ENCODE results near the gene ARHGAP23. TPM values are rescaled to one million over a fixed set of nuclear protein-coding genes. Genes with fewer than 3 reads are reported as not detected.
"Not testable (repeated sequence)": the region's sequence is repeated elsewhere in the genome, so short reads cannot be mapped to it uniquely, and the experiment has no call there.

Gene ARHGAP23
- total RNA-seq, 2 experiments from 2014 or later, result 1.3 to 1.4 TPM

DNA sequence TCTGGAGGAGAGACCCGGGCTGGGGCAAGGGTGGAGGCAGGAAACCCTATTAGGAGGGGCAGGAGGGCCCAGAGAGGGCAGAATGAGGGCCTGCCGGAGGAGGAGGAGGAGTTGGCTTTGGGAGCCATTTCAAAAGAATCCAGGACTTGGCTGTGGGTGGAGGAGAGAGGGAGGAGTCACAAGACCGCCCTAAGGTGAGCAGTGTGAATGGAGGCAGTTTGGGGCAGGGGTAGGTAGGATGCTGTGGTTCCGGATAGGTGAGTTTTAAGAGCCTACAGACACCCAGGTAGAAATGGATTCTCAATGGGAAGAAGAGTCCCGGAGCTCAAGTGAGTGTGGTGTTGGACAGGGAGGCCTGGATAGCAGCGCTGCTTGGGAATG lies 80.3 kb downstream of the ARHGAP23 start:
- ChIA-PET POLR2A (no interaction called here), CTCF (interaction anchor here (0.6 to 1.6 kb wide), 8 partner anchors 18 to 159 kb away, joined by 3 to 6 read pairs (median 3); no protein-coding TSS in a partner anchor)
- Mint-ChIP-seq H3K27ac (no peak overlapping the region), H3K4me3 (no peak overlapping the region), H3K27me3 (peaks cover 39% of the 10 kb centered on the region), H3K36me3 (no peaks in the 10 kb centered on the region), H3K4me1 (ENCODE audit: low read depth) (peaks cover 9% of the 10 kb centered on the region), H3K9me3 (no peaks in the 10 kb centered on the region)
- intact Hi-C loops (cut with micrococcal nuclease), result no loop called here
- no peak for DNase-seq

DNA sequence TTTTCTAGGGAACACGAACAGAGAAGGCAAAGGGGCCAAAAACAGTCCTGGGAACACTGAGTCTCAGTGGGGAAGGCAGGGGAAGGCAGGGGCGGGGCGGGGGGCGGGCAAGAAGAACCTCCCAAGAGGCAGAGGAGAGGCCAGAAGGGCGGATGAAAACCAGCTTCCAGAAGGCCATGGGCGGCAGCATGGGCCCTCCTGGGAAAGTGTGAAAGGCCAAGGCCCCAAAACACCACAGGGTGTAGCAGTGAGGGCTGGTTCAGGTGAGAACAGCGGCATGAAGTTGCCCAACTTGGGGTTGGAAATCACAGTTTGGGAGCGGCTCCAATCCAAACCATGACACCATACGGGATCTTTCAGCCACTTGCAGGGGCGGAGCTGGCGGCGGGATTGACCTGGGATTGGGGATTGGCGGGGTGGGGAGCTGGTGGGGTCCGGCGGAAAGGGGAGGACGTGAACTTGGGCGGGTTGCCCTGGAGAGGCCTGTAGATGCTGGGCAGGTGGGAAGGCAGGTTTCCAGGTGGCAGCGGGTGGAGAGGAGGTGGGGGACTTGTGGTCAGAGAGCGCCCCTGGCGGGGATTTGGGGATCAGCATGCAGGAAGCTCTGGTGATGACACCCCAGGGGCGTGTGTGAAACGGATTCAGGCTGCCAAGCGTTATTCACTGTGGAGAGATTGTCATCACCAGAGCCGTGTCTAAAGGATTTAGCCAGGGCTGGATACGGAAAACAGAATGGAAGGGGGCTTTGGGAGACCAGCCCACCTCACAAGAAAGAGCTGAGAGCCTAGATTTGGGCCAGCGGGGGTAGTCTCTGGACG lies 80.9 kb downstream of the ARHGAP23 start:
- H3K27ac Mint-ChIP-seq, result no peak overlapping the region
- no peaks in the 10 kb centered on the region for H3K9me3 Mint-ChIP-seq
- CTCF ChIA-PET, result interaction anchor here (0.6 to 2.2 kb wide), 13 partner anchors 17 to 160 kb away, joined by 3 to 13 read pairs (median 4); no protein-coding TSS in a partner anchor
- no peaks in the 10 kb centered on the region for H3K36me3 Mint-ChIP-seq
- H3K4me3 Mint-ChIP-seq, result peak overlapping the region; percentile 71
- H3K4me1 Mint-ChIP-seq (ENCODE audit: low read depth), result peaks cover 9% of the 10 kb centered on the region
- intact Hi-C loops (cut with micrococcal nuclease), result no loop called here
- H3K27me3 Mint-ChIP-seq, result peaks cover 39% of the 10 kb centered on the region
- POLR2A ChIA-PET, result no interaction called here
- peak; percentile 87 for DNase-seq

- peaks cover 39% of the 10 kb centered on the region for H3K27me3 Mint-ChIP-seq
Observed at GRCh38 chr17:38509772-38510420, 81.6 kb downstream of the ARHGAP23 start.

DNA sequence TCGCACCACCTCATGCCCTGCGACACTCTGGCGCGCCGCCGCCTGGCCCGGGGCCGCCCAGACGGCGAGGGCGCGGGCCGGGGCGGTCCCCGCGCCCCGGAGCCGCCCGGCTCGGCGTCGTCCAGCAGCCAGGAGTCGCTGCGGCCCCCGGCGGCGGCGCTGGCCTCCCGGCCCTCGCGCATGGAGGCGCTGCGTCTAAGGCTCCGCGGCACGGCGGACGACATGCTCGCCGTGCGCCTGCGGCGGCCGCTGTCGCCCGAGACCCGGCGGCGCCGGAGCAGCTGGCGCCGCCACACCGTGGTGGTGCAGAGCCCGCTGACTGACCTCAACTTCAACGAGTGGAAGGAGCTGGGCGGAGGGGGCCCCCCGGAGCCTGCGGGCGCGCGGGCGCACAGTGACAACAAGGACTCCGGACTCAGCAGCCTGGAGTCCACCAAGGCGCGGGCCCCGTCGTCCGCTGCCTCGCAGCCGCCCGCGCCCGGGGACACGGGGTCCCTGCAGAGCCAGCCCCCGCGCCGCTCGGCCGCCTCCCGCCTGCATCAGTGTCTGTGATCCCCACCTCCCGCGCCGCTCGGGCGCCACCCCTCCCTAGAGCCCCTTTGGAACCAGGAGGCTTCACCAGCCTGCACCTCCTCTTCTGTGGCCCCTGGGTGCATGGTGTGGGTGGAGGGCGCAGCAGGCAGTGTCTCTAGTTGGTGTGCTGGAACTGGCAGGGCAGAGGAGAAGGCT lies 82.3 kb downstream of the ARHGAP23 start:
- Mint-ChIP-seq H3K4me1 (ENCODE audit: low read depth) (peaks cover 9% of the 10 kb centered on the region), H3K27me3 (peaks cover 39% of the 10 kb centered on the region), H3K9me3 (no peaks in the 10 kb centered on the region), H3K4me3 (no peak overlapping the region), H3K27ac (no peak overlapping the region), H3K36me3 (no peaks in the 10 kb centered on the region)
- peak; percentile 18 for DNase-seq
- POLR2A ChIA-PET, result no interaction called here
- CTCF ChIA-PET, result interaction anchor here (0.6 to 2.2 kb wide), 5 partner anchors 27 to 157 kb away, joined by 3 to 13 read pairs (median 10); no protein-coding TSS in a partner anchor
- intact Hi-C loops (cut with micrococcal nuclease), result no loop called here

More at GRCh38 chr17:38509772-38510420, 81.6 kb downstream of the ARHGAP23 start:
- H3K36me3 Mint-ChIP-seq, result no peaks in the 10 kb centered on the region
- ChIA-PET POLR2A (no interaction called here), CTCF (interaction anchor here (0.6 to 2.2 kb wide), 13 partner anchors 17 to 161 kb away, joined by 3 to 13 read pairs (median 4); no protein-coding TSS in a partner anchor)
- peaks cover 9% of the 10 kb centered on the region for H3K4me1 Mint-ChIP-seq (ENCODE audit: low read depth)
- no peak overlapping the region for H3K27ac Mint-ChIP-seq
- DNase-seq, result no peak
- H3K9me3 Mint-ChIP-seq, result no peaks in the 10 kb centered on the region
- intact Hi-C loops (cut with micrococcal nuclease), result no loop called here
- peak overlapping the region; percentile 71 for H3K4me3 Mint-ChIP-seq

DNA sequence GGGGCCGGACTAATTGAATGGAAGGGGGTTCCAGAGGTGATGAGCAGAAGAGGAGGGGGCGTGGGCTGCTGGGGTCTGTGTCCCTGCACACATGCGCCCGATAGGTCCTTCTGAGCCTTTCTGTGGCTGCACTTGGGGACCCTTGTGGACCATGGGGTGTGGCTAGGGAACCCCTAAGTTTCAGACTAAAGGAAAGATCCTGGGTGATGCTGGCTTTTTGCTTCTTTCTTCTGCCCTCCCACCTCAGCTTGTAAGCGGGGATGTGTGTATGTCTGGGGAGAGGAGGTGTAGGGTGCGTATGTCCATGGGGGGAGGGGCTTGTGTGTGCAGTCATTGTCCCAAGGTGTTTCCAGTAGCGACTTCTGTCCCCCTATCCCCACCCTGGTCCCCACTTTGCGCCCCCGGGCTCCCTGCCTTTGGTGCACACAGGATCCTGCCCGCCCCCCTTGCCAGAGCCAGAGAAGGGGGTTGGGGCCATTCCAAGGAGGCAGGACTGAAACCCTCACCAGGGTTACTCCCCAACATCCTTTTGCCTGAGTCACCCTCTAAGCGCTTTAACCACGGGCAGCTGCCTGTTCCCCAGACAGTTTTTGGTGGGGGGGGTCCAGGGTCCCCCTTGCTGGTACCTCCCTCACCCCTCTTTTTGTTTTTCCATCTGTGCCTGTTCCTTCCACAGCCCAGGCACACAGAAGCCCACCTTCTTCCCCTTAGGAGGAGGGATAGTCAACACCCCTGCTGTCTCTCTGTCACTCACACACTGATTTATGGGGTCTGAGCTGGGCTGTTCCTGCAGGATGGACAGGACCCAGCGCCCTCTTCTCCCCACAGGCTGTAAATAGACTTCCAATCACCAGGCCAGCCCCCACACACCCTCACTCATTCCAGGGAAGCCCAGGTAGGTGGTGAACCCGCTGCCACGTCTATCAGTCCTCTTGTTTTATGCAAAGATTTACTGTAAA lies 83.2 kb downstream of the ARHGAP23 start:
- CTCF ChIA-PET, result interaction anchor here (0.6 to 2.2 kb wide), 2 partner anchors 47 to 56 kb away, joined by 3 to 13 read pairs; no protein-coding TSS in a partner anchor
- no peak overlapping the region for H3K4me3 Mint-ChIP-seq
- peaks cover 39% of the 10 kb centered on the region for H3K27me3 Mint-ChIP-seq
- H3K36me3 Mint-ChIP-seq, result no peaks in the 10 kb centered on the region
- DNase-seq, result no peak
- intact Hi-C loops (cut with micrococcal nuclease), result no loop called here
- POLR2A ChIA-PET, result no interaction called here
- no peak overlapping the region for H3K27ac Mint-ChIP-seq
- H3K9me3 Mint-ChIP-seq, result no peaks in the 10 kb centered on the region
- peaks cover 9% of the 10 kb centered on the region for H3K4me1 Mint-ChIP-seq (ENCODE audit: low read depth)

DNA sequence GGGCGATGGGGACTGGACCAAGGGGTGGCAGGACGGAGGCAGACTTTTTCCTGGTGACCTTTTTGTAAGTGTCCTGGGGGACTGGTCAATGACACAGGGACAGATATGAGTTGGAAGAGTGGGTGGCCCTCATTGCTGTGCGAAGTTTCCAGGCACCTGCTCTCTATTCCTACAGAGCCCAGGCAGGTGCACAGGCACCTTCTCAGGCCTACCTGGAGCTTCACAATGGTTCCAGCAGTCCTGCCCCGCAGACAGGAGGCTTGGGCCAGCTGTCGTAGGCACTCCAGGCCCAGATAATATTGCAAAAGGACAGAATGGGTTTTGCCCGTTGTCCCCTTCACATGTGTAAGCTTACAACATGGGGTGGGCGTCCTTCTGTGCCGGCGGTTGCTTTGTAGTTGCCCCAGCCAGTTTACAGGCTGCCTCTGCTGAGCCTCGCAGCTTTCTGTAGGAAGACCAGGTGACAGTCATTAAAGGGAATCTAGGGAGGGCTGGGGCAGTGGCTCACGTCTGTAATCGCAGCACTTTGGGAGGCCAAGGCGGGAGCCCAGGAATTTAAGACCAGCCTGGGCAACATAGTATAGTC lies 84.3 kb downstream of the ARHGAP23 start:
- no peak overlapping the region for H3K27ac Mint-ChIP-seq
- no peak for DNase-seq
- H3K4me3 Mint-ChIP-seq, result no peak overlapping the region
- H3K27me3 Mint-ChIP-seq, result peaks cover 37% of the 10 kb centered on the region
- H3K4me1 Mint-ChIP-seq (ENCODE audit: low read depth), result peaks cover 9% of the 10 kb centered on the region
- H3K9me3 Mint-ChIP-seq, result no peaks in the 10 kb centered on the region
- ChIA-PET POLR2A (no interaction called here), CTCF (interaction anchor here (1.4 kb wide), 1 partner anchor 46 kb away, joined by 5 read pairs; no protein-coding TSS in a partner anchor)
- H3K36me3 Mint-ChIP-seq, result no peaks in the 10 kb centered on the region
- intact Hi-C loops (cut with micrococcal nuclease), result no loop called here

- peaks cover 28% of the 10 kb centered on the region for H3K27me3 Mint-ChIP-seq
- H3K9me3 Mint-ChIP-seq; intact Hi-C loops (cut with micrococcal nuclease); H3K27ac Mint-ChIP-seq; H3K4me1 Mint-ChIP-seq (ENCODE audit: low read depth); DNase-seq; H3K4me3 Mint-ChIP-seq; POLR2A ChIA-PET; CTCF ChIA-PET; H3K36me3 Mint-ChIP-seq: not testable (repeated sequence)
Observed at GRCh38 chr17:38526526-38526925, 98.3 kb downstream of the ARHGAP23 start.

DNA sequence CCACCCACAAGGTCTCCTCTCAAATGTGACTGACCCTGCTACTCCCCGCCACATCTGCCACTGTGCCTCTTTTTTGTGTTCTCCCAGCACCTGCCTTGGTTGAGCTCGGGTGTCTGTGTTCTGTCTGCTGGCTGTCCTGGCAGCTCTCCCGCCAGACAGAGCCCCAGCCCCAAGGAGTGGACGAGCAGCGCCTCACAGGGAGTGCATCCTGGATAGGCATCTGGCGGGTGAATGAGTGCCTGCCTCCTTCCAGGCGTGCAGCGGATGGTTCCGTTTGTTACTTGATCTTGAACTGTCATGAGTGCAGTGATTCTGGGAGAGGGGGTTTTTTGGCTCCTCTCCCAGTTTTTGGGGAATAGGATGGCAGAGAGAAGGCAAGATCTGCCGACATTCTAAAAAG lies 99.9 kb downstream of the ARHGAP23 start:
- CTCF ChIA-PET, result interaction anchor here (0.7 kb wide), 1 partner anchor 30 kb away, joined by 3 read pairs; no protein-coding TSS in a partner anchor
- H3K27ac Mint-ChIP-seq; DNase-seq; H3K4me1 Mint-ChIP-seq (ENCODE audit: low read depth); POLR2A ChIA-PET; H3K36me3 Mint-ChIP-seq; H3K9me3 Mint-ChIP-seq; intact Hi-C loops (cut with micrococcal nuclease); H3K4me3 Mint-ChIP-seq: not testable (repeated sequence)
- H3K27me3 Mint-ChIP-seq, result peaks cover 27% of the 10 kb centered on the region

- DNase-seq; H3K4me3 Mint-ChIP-seq; H3K27ac Mint-ChIP-seq; H3K9me3 Mint-ChIP-seq; H3K36me3 Mint-ChIP-seq; CTCF ChIA-PET; POLR2A ChIA-PET; H3K4me1 Mint-ChIP-seq (ENCODE audit: low read depth); intact Hi-C loops (cut with micrococcal nuclease): not testable (repeated sequence)
- H3K27me3 Mint-ChIP-seq, result peaks cover 30% of the 10 kb centered on the region
Observed at GRCh38 chr17:38530856-38531255, 102.6 kb downstream of the ARHGAP23 start.

DNA sequence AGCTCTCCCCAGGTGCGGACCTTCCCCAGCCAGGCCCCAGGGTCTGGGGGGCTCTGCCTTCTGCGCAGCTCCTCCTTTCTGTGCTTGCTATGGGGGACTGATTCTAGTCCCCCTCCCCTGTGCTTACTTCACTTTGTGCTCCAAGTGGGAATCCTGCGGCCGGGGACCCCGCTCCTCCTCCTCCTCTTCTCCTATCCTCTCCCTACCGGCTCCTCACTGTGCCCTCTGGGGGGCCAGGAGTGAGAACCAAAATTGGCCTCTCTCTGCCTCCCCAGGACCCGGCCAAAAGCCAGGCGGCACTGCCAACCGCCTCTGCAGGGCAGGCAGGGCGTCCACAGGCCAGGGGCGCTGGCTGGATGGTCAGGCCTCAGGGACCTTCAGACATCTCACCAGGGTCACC lies 103.5 kb downstream of the ARHGAP23 start:
- CTCF ChIA-PET; POLR2A ChIA-PET; H3K27ac Mint-ChIP-seq; intact Hi-C loops (cut with micrococcal nuclease); DNase-seq; H3K9me3 Mint-ChIP-seq; H3K36me3 Mint-ChIP-seq; H3K4me1 Mint-ChIP-seq (ENCODE audit: low read depth); H3K4me3 Mint-ChIP-seq: not testable (repeated sequence)
- peaks cover 39% of the 10 kb centered on the region for H3K27me3 Mint-ChIP-seq

DNA sequence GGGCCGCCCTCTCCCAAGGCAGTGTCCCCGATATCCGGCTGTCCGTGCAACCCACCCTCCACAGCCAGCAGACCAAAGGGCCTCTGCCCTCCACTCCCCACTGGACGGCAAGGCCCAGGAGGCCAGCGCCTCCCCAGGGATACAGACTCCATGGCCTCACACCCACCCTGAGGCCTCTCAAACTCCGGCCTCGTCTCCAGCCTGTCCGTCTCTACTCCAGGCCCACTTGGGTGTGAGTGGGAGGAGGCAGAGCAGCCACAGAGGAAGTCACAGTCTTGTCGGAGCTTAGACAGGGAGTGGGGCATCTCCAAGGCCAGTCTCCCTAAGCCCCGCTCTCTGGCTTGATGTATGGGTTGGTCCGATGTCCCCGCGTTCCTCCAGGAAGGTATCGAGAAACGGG lies 104.2 kb downstream of the ARHGAP23 start:
- no peak for DNase-seq
- intact Hi-C loops (cut with micrococcal nuclease), result no loop called here
- Mint-ChIP-seq H3K4me3 (no peak overlapping the region), H3K27me3 (peaks cover 39% of the 10 kb centered on the region), H3K9me3 (no peaks in the 10 kb centered on the region), H3K27ac (no peak overlapping the region), H3K36me3 (no peaks in the 10 kb centered on the region), H3K4me1 (ENCODE audit: low read depth) (peaks cover 8% of the 10 kb centered on the region)
- CTCF ChIA-PET, result no interaction called here
- POLR2A ChIA-PET, result no interaction called here
